GM18867 (cell line): Measurements from ENCODE around the gene KIF1C.
"Not testable (repeated sequence)": the region's sequence is repeated elsewhere in the genome, so short reads cannot be mapped to it uniquely, and the experiment has no call there.

Experiments
- ATAC-seq: cut with Tn5 transposase; IDR thresholded peaks from one replicate; pipeline ENCODE4 v1.9.1; 2021; ENCODE audit warnings: mild to moderate bottlenecking, moderate library complexity; ENCODE audit not compliant: unreplicated experiment

KIF1C gene

GRCh38 chr17:4999430-5000093, 1.8 kb downstream of the KIF1C start:
- no peak for ATAC-seq

GRCh38 chr17:5000237-5000639, 2.5 kb downstream of the KIF1C start:
- no peak for ATAC-seq

- no peak for ATAC-seq
Measured at GRCh38 chr17:5002121-5002788, 4.5 kb downstream of the KIF1C start.

GRCh38 chr17:5003214-5003867, 5.6 kb downstream of the KIF1C start:
- ATAC-seq, result no peak

- no peak for ATAC-seq
Measured at GRCh38 chr17:5011928-5012327, 14.2 kb downstream of the KIF1C start.

DNA sequence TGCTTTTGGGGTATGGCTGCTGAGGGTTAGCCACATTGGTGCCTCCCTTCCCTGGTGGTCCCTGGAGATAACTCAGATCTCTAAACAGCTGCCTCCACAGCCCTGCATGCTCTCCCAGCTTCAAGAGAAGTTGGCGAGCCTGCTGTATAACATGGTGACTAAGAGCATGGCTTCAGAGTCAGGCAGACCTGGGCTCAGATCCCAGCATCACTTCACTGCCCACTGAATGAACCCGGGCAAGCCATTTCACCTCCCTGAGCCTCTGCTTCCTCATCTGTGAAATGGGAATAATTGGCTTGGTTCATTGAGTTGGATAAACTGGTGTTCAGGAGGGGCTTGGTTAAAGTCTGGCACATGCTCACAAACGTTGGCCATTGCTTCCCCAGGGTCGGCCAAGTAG, 16.6 kb downstream of the KIF1C start:
- ATAC-seq, result no peak

DNA sequence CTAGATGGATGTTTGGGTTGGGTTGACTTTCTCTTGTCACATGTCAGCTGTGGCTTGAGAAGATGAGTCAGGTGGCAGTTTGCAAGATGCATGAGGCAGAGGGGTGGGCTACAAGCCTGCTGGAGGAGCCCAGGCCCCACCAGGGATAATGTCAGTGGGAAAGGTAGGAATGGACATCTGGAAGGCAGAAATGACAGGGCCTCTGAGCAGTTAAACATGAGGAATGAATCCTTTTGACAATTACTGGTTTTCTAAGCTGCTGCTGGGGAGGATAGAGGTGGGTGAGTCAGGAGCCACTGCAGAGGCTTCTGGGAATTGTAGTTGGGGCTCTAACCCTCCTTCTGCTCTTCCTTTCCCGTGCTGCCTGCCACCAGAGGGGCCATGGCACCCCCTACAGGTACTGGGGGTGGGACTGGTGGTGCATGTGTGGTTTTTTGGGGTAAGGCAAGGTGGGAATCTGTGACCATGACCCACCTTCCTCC, 21.8 kb downstream of the KIF1C start:
- no peak for ATAC-seq

DNA sequence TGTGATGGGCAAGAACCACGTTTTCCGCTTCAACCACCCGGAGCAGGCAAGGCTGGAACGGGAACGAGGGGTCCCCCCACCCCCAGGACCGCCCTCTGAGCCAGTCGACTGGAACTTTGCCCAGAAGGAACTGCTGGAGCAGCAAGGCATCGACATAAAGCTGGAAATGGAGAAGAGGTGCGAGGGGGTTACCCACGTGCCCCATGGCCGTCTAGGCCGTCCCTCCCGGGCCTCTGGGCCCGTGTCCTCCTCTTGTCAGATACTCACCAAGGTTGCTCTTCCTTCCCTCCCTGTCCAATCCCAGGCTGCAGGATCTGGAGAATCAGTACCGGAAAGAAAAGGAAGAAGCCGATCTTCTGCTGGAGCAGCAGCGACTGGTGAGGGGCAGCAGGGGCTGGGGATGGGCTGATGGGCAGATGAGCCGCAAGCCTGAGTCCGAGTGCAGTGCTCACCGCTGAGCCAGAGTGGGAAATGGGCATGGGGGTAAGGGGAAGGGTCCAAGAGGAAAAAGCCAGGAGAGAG, 22.8 kb downstream of the KIF1C start:
- no peak for ATAC-seq

- no peak for ATAC-seq
Measured at GRCh38 chr17:5022171-5022711, 24.5 kb downstream of the KIF1C start.

GRCh38 chr17:5023588-5024147, 25.9 kb downstream of the KIF1C start:
- ATAC-seq, result no peak

DNA sequence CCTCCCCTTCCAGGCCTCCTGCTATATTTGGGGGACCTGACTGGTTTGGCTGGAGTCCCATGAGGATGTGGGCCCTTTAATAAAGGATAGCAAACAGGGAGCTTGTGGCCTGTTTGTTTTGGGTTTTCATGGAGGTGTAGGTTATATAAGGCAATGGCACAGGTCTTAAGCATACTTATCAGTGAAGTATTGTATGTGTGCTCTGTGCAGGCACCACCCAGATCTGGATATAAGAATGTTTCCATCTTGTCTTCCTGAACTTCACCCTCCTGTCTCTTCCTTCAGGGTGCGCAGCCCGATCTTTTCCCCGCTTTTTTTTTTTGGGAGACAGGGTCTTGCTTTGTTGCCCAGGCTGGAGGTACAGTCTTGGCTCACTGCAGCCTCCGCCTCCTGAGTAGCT, 26.9 kb downstream of the KIF1C start:
- ATAC-seq, result no peak

DNA sequence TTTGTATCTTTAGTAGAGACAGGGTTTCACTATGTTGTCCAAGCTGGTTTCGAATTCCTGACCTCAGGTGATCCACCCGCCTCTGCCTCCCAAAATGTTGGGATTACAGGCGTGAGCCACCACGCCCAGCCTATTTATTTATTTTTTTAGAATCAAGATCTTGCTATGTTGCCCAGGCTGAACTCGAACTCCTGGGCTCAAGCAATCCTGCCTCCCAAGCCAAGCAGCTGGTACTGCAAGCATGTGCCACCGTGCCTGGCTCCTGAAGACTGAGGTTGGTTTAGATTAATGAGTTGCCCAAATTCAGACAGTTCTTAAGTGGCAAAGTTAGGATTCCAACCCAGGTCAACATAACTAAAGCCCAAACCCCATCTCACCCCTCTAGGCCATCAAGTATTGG, 29.5 kb downstream of the KIF1C start:
- no peak for ATAC-seq

DNA sequence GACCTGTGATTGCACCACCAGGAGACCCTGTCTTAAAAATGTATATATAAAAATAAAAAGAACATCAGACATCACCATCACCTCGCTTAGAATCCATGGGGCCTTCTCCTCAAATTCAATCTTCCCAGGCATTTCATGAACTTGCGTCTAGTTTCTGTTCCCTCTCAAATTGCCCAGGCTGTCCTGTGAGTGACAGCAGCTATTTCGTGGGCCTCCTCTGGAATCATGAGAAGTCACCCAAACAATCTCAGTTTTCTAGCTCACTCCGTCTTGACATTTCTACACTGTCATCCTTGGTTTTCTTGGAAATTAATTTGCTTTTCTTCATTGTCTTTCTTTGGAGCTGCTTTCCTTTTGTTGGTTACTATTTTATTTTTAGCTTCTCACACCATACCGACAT, 30.2 kb downstream of the KIF1C start:
- no peak for ATAC-seq

GRCh38 chr17:5030168-5030567, 32.4 kb downstream of the KIF1C start:
- ATAC-seq, result not testable (repeated sequence)

DNA sequence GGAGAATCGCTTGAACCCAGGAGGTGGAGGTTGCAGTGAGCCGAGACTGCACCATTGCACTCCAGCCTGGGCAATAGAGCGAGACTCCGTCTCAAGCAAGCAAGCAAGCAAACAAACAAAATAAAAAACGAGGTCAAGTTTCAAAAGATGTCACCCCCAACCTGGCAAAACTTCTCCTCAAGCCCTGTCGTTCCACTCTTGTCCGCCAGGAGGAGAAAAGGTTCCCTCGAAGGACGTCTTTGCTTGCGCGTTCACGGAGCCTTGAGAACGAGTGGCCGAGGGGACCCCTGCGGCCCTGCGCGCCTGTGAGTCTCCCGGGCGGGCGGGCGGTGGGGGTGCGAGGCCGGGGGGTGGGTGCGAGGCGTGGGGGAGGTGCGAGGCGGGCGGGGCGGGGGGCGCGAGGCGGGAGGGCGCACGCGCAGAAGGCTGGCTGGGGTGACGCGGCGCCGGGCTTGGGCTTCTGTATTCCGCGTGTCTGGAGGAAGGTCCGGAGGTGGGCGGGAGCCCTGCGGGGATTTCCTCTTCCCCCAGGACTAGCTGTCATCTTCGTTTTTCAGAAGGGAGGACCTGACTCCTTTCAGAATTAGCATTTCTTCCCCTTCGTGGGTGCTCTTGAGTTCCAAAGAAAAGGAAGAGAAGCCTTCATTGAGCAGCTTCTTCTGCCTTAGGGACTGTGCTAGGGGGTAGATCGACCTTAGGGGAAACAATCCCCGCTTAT, 33.8 kb downstream of the KIF1C start:
- ATAC-seq, result peak; percentile 55

DNA sequence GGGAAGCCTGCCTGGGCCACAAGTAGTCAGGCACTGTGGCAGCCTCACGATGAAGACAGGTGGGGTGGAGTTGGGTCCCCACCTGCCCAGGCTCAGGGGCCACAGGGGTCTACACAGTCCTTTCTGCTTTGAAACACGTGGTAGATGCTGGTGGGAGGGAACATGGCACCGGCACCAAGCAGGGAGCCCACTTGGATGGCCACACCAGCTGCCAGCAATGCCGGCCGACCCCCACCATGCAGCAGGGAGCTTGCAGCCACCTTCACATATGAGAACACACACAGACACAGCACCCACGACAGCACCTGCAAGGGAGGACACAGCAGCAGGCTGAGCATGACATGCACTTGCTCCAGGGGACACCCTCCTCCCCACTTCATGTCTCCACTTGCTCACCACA, 35.1 kb downstream of the KIF1C start:
- no peak for ATAC-seq

DNA sequence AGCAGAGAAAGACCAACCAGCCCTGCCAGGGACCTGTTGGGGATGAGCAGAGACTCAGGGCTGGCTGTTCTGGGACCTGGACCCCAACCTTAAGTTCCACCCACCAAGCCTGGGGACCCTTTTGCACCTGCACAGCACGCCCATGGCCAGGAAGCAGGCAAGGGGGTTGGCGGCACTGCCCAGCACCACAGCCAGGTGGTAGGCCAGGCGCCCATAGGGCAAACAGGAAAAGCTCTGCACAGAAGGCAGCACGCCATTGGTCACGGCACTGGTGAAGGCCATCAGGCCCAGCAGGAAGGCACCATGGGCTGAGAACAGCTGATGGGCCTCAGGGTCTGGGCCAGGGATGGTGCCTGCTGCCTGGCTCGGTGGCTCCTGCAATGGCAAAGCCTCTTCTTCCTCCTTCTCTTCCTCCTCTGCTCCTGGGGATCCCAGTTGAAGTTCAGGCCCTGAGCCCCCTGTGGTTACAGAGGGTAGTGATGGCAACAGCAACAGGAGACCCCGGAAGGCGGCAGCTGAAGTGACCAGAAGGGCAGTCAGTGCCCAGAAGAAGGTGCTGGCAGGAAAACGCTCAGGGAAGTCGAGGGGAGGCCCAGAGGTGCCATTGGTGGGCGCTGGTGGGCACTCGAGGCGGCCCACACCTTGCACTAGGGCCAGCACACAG, 35.7 kb downstream of the KIF1C start:
- ATAC-seq, result no peak

- ATAC-seq, result no peak
Measured at GRCh38 chr17:5034063-5034462, 36.3 kb downstream of the KIF1C start.

- ATAC-seq, result no peak
Measured at GRCh38 chr17:5034651-5035050, 36.9 kb downstream of the KIF1C start.

- no peak for ATAC-seq
Measured at GRCh38 chr17:5035315-5035714, 37.6 kb downstream of the KIF1C start, which contains the start of gene SLC52A1. SLC52A1 (minus strand) TSS chr17:5035426; CDS start chr17:5034606, 820 bp downstream.
